ENCODE results near the gene ENDOU. TPM values are rescaled to one million over a fixed set of nuclear protein-coding genes. Genes with fewer than 3 reads are reported as not detected.

The ENDOU gene
- total RNA-seq, 1 experiment from 2014 or later, result not detected

DNA sequence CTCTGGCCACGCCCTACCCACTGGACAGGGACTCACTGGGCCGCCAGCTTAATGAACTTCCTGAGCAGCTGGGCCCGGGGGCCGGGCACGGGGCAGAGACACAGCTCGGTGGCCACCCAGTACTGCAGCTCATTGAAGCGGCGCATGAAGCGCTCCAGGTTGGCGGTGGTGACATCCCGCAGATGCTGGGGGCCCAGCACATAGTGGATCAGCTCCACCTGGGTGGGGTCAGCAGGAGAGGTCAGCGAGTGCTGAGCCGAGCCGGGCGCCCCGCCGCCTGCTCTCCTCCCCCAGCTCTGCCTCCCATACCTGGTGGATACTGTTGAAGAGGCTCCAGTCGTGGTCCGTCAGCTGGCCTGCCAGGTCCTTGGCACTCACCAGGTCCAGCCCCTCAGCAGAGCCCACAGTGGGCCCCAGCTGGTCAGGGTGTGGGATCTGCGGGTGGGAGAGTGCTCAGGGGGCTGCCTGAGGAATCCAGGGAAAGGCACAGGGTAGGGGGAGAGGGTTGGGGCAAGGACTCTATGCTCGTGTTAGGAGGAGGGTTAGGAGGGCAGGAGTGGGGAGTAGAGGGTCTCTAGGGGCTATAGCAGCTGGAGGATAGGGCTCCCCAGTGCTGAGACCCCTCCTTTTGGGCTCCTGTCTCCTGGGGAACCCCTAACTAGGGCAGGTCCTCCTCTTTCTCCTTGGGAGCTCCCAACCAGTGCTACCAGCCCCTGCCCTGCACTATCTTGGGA is 15.5 kb upstream of the ENDOU start:
- intact Hi-C loops (cut with micrococcal nuclease; ENCODE audit: unreplicated experiment) (no loop called here), in situ Hi-C loops (cut with HindIII; ENCODE audit: low pct_unique_long_range_greater_than_20kb, low sequenced_read_pairs) (no loop called here)
- TF ChIP-seq, protein P1, sequence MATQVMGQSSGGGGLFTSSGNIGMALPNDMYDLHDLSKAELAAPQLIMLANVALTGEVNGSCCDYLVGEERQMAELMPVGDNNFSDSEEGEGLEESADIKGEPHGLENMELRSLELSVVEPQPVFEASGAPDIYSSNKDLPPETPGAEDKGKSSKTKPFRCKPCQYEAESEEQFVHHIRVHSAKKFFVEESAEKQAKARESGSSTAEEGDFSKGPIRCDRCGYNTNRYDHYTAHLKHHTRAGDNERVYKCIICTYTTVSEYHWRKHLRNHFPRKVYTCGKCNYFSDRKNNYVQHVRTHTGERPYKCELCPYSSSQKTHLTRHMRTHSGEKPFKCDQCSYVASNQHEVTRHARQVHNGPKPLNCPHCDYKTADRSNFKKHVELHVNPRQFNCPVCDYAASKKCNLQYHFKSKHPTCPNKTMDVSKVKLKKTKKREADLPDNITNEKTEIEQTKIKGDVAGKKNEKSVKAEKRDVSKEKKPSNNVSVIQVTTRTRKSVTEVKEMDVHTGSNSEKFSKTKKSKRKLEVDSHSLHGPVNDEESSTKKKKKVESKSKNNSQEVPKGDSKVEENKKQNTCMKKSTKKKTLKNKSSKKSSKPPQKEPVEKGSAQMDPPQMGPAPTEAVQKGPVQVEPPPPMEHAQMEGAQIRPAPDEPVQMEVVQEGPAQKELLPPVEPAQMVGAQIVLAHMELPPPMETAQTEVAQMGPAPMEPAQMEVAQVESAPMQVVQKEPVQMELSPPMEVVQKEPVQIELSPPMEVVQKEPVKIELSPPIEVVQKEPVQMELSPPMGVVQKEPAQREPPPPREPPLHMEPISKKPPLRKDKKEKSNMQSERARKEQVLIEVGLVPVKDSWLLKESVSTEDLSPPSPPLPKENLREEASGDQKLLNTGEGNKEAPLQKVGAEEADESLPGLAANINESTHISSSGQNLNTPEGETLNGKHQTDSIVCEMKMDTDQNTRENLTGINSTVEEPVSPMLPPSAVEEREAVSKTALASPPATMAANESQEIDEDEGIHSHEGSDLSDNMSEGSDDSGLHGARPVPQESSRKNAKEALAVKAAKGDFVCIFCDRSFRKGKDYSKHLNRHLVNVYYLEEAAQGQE (IDR thresholded peaks at IDR 0.05; ENCODE audit: insufficient read depth in 1 of 2, low read depth in 2 of 2, low read length in 1 of 2), result no peak
- no peak for TF ChIP-seq TCF7L2 (IDR thresholded peaks at IDR 0.05; ENCODE audit: low read depth, low read length)
- no peak for TF ChIP-seq POLR2AphosphoS5 (IDR thresholded peaks at IDR 0.05; ENCODE audit: low read depth, low read length)
- TF ChIP-seq, protein P2, sequence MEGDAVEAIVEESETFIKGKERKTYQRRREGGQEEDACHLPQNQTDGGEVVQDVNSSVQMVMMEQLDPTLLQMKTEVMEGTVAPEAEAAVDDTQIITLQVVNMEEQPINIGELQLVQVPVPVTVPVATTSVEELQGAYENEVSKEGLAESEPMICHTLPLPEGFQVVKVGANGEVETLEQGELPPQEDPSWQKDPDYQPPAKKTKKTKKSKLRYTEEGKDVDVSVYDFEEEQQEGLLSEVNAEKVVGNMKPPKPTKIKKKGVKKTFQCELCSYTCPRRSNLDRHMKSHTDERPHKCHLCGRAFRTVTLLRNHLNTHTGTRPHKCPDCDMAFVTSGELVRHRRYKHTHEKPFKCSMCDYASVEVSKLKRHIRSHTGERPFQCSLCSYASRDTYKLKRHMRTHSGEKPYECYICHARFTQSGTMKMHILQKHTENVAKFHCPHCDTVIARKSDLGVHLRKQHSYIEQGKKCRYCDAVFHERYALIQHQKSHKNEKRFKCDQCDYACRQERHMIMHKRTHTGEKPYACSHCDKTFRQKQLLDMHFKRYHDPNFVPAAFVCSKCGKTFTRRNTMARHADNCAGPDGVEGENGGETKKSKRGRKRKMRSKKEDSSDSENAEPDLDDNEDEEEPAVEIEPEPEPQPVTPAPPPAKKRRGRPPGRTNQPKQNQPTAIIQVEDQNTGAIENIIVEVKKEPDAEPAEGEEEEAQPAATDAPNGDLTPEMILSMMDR (IDR thresholded peaks at IDR 0.05), result no peak
- TF ChIP-seq SIN3A (IDR thresholded peaks at IDR 0.05; ENCODE audit: borderline replicate concordance, insufficient read depth, low read depth, low read length), result no peak
- BruUV-seq (replicated peaks), result no TSS peak
- Histone ChIP-seq H3K27ac (ENCODE audit: low read length) (no peak overlapping the region), H3K4me3 (ENCODE audit: low read depth in 2 of 2, low read length in 2 of 2) (no peak overlapping the region), H3K36me3 (ENCODE audit: control insufficient read depth, insufficient read depth, low read length) (no peaks in the 10 kb centered on the region), H3K9me3 (ENCODE audit: control insufficient read depth, insufficient read depth, low read depth, low read length) (no peaks in the 10 kb centered on the region), H3K4me1 (ENCODE audit: control insufficient read depth, insufficient read depth, low read length) (no peaks in the 10 kb centered on the region; the same call in 1 of the 2 replicates), H3K27me3 (ENCODE audit: control insufficient read depth, insufficient read depth, low read length) (no peaks in the 10 kb centered on the region)
- DNase-seq (ENCODE audit: low read depth, low spot score) (no peak), ATAC-seq (no peak)
- POLR2A ChIA-PET, result no interaction called here
- CTCF ChIA-PET, result interaction anchor here (0.6 to 2.5 kb wide), 7 partner anchors 18 to 558 kb away, joined by 3 to 13 read pairs (median 8); partner anchors contain the start of gene RAPGEF3

DNA sequence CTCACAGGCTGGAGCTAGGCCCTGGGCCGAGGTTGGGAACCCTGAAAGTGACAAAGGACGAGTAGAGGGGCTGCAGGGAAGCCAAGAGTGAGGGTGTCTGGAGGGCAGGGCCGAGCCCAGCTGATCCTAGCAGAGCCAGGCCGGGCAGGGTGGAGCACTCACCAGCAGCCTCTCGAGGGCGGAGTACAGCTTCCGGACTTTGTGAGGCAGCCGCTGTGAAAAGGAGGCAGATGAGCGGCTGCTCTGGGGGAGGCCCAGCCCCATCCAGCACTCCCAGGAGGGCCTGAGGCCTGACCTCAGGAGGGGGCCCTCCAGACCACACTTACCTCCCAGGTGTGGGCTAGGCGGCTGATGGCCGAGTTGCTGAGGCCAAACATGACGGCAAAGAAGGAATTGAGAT is 14.7 kb upstream of the ENDOU start:
- ChIA-PET CTCF (interaction anchor here (0.6 to 1.9 kb wide), 3 partner anchors 27 to 557 kb away, joined by 3 to 8 read pairs (median 3); no protein-coding TSS in a partner anchor), POLR2A (no interaction called here)
- Histone ChIP-seq H3K9me3 (ENCODE audit: control insufficient read depth, insufficient read depth, low read depth, low read length) (no peaks in the 10 kb centered on the region), H3K27me3 (ENCODE audit: control insufficient read depth, insufficient read depth, low read length) (no peaks in the 10 kb centered on the region), H3K36me3 (ENCODE audit: control insufficient read depth, insufficient read depth, low read length) (no peaks in the 10 kb centered on the region), H3K4me1 (ENCODE audit: control insufficient read depth, insufficient read depth, low read length) (no peaks in the 10 kb centered on the region; the same call in 1 of the 2 replicates), H3K4me3 (ENCODE audit: low read depth in 2 of 2, low read length in 2 of 2) (no peak overlapping the region), H3K27ac (ENCODE audit: low read length) (no peak overlapping the region)
- in situ Hi-C loops (cut with HindIII; ENCODE audit: low pct_unique_long_range_greater_than_20kb, low sequenced_read_pairs), result no loop called here
- no peak for ATAC-seq
- BruUV-seq (replicated peaks), result no TSS peak
- TF ChIP-seq, protein P1 (IDR thresholded peaks at IDR 0.05; ENCODE audit: insufficient read depth in 1 of 2, low read depth in 2 of 2, low read length in 1 of 2), result no peak
- TF ChIP-seq SIN3A (IDR thresholded peaks at IDR 0.05; ENCODE audit: borderline replicate concordance, insufficient read depth, low read depth, low read length) (no peak), TCF7L2 (IDR thresholded peaks at IDR 0.05; ENCODE audit: low read depth, low read length) (no peak), POLR2AphosphoS5 (IDR thresholded peaks at IDR 0.05; ENCODE audit: low read depth, low read length) (no peak)
- TF ChIP-seq, protein P2 (IDR thresholded peaks at IDR 0.05), result no peak
- DNase-seq (ENCODE audit: low read depth, low spot score), result no peak
- intact Hi-C loops (cut with micrococcal nuclease; ENCODE audit: unreplicated experiment), result no loop called here
